Stomach (tissue), 4 donors: ENCODE measurements around the gene ZNF821.

Experiments used
- POLR2AphosphoS5 ChIP-seq, 3 donors: sonication (generic); formaldehyde crosslinking; IDR thresholded peaks; one replicate each; pipeline ENCODE4 v1.6.1; 2016; ENCODE audit warnings: antibody characterized with exemption in 3 of 3
- TF ChIP-seq, protein P1 (sequence below), 7 experiments: fragments of 450-650 bp in 4 of 7; fragments of 200-600 bp in 3 of 7; sonication (generic) in 3 of 7; IDR thresholded peaks; one replicate each; pipeline ENCODE4 v1.5.1; 2016 to 2019; ENCODE audit warnings: antibody characterized with exemption in 7 of 7, control low read depth in 2 of 7, mild to moderate bottlenecking in 1 of 7

DNA sequence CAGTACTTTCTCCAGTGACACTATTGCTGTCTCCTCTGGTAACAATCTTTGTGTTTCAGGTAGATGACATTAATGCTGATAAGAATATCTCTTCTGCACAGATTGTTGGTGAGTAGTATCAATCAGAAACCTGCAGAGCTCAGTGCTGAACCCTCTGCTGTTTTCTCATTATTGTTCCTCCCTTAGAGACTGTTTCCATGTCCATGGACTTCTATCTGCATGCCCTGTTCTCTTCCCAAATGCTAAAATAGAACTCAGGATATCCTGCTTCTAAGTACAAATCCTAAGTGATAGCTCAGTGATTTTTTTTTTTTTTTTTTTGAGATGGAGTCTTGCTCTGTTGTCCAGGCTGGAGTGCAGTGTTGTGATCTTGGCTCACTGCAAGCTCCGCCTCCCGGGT, 40.7 kb upstream of the ZNF821 start:
- TF ChIP-seq POLR2AphosphoS5 (IDR thresholded peaks at IDR 0.05): no peak
- TF ChIP-seq, protein P1, sequence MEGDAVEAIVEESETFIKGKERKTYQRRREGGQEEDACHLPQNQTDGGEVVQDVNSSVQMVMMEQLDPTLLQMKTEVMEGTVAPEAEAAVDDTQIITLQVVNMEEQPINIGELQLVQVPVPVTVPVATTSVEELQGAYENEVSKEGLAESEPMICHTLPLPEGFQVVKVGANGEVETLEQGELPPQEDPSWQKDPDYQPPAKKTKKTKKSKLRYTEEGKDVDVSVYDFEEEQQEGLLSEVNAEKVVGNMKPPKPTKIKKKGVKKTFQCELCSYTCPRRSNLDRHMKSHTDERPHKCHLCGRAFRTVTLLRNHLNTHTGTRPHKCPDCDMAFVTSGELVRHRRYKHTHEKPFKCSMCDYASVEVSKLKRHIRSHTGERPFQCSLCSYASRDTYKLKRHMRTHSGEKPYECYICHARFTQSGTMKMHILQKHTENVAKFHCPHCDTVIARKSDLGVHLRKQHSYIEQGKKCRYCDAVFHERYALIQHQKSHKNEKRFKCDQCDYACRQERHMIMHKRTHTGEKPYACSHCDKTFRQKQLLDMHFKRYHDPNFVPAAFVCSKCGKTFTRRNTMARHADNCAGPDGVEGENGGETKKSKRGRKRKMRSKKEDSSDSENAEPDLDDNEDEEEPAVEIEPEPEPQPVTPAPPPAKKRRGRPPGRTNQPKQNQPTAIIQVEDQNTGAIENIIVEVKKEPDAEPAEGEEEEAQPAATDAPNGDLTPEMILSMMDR (IDR thresholded peaks at IDR 0.05): no peak
